ENCODE data around the gene ITGB2. TPM values are rescaled to one million over a fixed set of nuclear protein-coding genes. Genes with fewer than 3 reads are reported as not detected.

Gene ITGB2
- total RNA-seq, 1 experiment from 2014 or later = 38.8 TPM

GRCh38 chr21:44850208-44850800, 70.4 kb downstream of the ITGB2 start:
- peaks cover 6% of the 10 kb centered on the region for H3K4me1 ChIP-seq
- no peaks in the 10 kb centered on the region for H3K9me3 ChIP-seq (replicated peaks)
- no peaks in the 10 kb centered on the region for H3K27me3 ChIP-seq
- no peak overlapping the region for H3K4me3 ChIP-seq
- H3K36me3 ChIP-seq = peaks cover 58% of the 10 kb centered on the region
- no peak for DNase-seq
- no peak overlapping the region for H3K27ac ChIP-seq

- H3K27ac ChIP-seq = no peak overlapping the region
- no peaks in the 10 kb centered on the region for H3K27me3 ChIP-seq
- H3K9me3 ChIP-seq (replicated peaks) = no peaks in the 10 kb centered on the region
- DNase-seq = no peak
- no peak overlapping the region for H3K4me3 ChIP-seq
- peaks cover 6% of the 10 kb centered on the region for H3K4me1 ChIP-seq
- H3K36me3 ChIP-seq = peaks cover 52% of the 10 kb centered on the region
Observed at GRCh38 chr21:44849616-44850130, 71.0 kb downstream of the ITGB2 start.

- H3K4me1 ChIP-seq = peaks cover 6% of the 10 kb centered on the region
- no peaks in the 10 kb centered on the region for H3K9me3 ChIP-seq (replicated peaks)
- H3K27me3 ChIP-seq = no peaks in the 10 kb centered on the region
- H3K36me3 ChIP-seq = peaks cover 45% of the 10 kb centered on the region
- H3K4me3 ChIP-seq = no peak overlapping the region
- H3K27ac ChIP-seq = no peak overlapping the region
- DNase-seq = no peak
Observed at GRCh38 chr21:44848821-44849521, 71.7 kb downstream of the ITGB2 start.

GRCh38 chr21:44847261-44848056, 73.2 kb downstream of the ITGB2 start:
- Histone ChIP-seq H3K4me1 (no peaks in the 10 kb centered on the region; the same call in 1 of the 2 replicates), H3K27me3 (no peaks in the 10 kb centered on the region), H3K36me3 (peaks cover 36% of the 10 kb centered on the region), H3K9me3 (replicated peaks) (no peaks in the 10 kb centered on the region), H3K27ac (no peak overlapping the region), H3K4me3 (no peak overlapping the region)
- DNase-seq = no peak

- no peaks in the 10 kb centered on the region for H3K9me3 ChIP-seq (replicated peaks)
- H3K36me3 ChIP-seq = peaks cover 30% of the 10 kb centered on the region
- no peaks in the 10 kb centered on the region for H3K4me1 ChIP-seq
- no peak overlapping the region for H3K4me3 ChIP-seq
- DNase-seq = no peak
- H3K27me3 ChIP-seq = no peaks in the 10 kb centered on the region
- H3K27ac ChIP-seq = no peak overlapping the region
Observed at GRCh38 chr21:44846485-44847260, 74.0 kb downstream of the ITGB2 start.

- DNase-seq = no peak
- Histone ChIP-seq H3K4me3 (no peak overlapping the region), H3K9me3 (replicated peaks) (no peaks in the 10 kb centered on the region), H3K4me1 (no peaks in the 10 kb centered on the region), H3K27ac (no peak overlapping the region), H3K36me3 (peaks cover 25% of the 10 kb centered on the region), H3K27me3 (no peaks in the 10 kb centered on the region)
Observed at GRCh38 chr21:44846224-44846484, 74.5 kb downstream of the ITGB2 start.

GRCh38 chr21:44845418-44846223, 75.1 kb downstream of the ITGB2 start:
- H3K9me3 ChIP-seq (replicated peaks) = no peaks in the 10 kb centered on the region
- H3K36me3 ChIP-seq = peaks cover 21% of the 10 kb centered on the region
- no peaks in the 10 kb centered on the region for H3K4me1 ChIP-seq
- DNase-seq = peak in 1 of 2 experiments; percentile 21
- H3K4me3 ChIP-seq = no peak overlapping the region
- no peaks in the 10 kb centered on the region for H3K27me3 ChIP-seq
- H3K27ac ChIP-seq = no peak overlapping the region

GRCh38 chr21:44844256-44844655, 76.4 kb downstream of the ITGB2 start:
- H3K36me3 ChIP-seq = peaks cover 7% of the 10 kb centered on the region
- H3K27ac ChIP-seq = no peak overlapping the region
- H3K9me3 ChIP-seq (replicated peaks) = no peaks in the 10 kb centered on the region
- no peak for DNase-seq
- no peaks in the 10 kb centered on the region for H3K27me3 ChIP-seq
- H3K4me3 ChIP-seq = no peak overlapping the region
- no peaks in the 10 kb centered on the region for H3K4me1 ChIP-seq

- DNase-seq = no peak
- Histone ChIP-seq H3K27ac (no peak overlapping the region), H3K4me3 (no peak overlapping the region), H3K36me3 (no peaks in the 10 kb centered on the region), H3K4me1 (peaks cover 8% of the 10 kb centered on the region), H3K9me3 (replicated peaks) (no peaks in the 10 kb centered on the region), H3K27me3 (no peaks in the 10 kb centered on the region)
Observed at GRCh38 chr21:44842721-44843445, 77.8 kb downstream of the ITGB2 start.

- Histone ChIP-seq H3K36me3 (no peaks in the 10 kb centered on the region), H3K27ac (no peak overlapping the region), H3K4me1 (peaks cover 14% of the 10 kb centered on the region), H3K4me3 (no peak overlapping the region), H3K27me3 (no peaks in the 10 kb centered on the region), H3K9me3 (replicated peaks) (no peaks in the 10 kb centered on the region)
- DNase-seq = no peak
Observed at GRCh38 chr21:44842087-44842486, 78.6 kb downstream of the ITGB2 start.

GRCh38 chr21:44840771-44841170, 79.9 kb downstream of the ITGB2 start:
- Histone ChIP-seq H3K36me3 (no peaks in the 10 kb centered on the region), H3K4me3 (no peak overlapping the region), H3K27ac (no peak overlapping the region), H3K4me1 (peaks cover 14% of the 10 kb centered on the region), H3K27me3 (no peaks in the 10 kb centered on the region), H3K9me3 (replicated peaks) (no peaks in the 10 kb centered on the region)
- DNase-seq = no peak

GRCh38 chr21:44838951-44839350, 81.7 kb downstream of the ITGB2 start:
- no peaks in the 10 kb centered on the region for H3K9me3 ChIP-seq (replicated peaks)
- peaks cover 14% of the 10 kb centered on the region for H3K4me1 ChIP-seq
- no peak overlapping the region for H3K4me3 ChIP-seq
- H3K27ac ChIP-seq = no peak overlapping the region
- DNase-seq = no peak
- H3K27me3 ChIP-seq = no peaks in the 10 kb centered on the region
- H3K36me3 ChIP-seq = no peaks in the 10 kb centered on the region

GRCh38 chr21:44838039-44838895, 82.4 kb downstream of the ITGB2 start:
- no peaks in the 10 kb centered on the region for H3K9me3 ChIP-seq (replicated peaks)
- no peaks in the 10 kb centered on the region for H3K36me3 ChIP-seq
- H3K4me1 ChIP-seq = peaks cover 14% of the 10 kb centered on the region
- peak overlapping the region; percentile 81 for H3K27ac ChIP-seq
- peak overlapping the region; percentile 42 for H3K4me3 ChIP-seq
- H3K27me3 ChIP-seq = no peaks in the 10 kb centered on the region
- DNase-seq = peak; percentile 89 to 92

Measured in SJCRH30 (cell line).